HFFc6 (cell line): ENCODE results near the gene CALHM5. TPM values are rescaled to one million over a fixed set of nuclear protein-coding genes. Genes with fewer than 3 reads are reported as not detected.
"Not testable (repeated sequence)": the region's sequence is repeated elsewhere in the genome, so short reads cannot be mapped to it uniquely, and the experiment has no call there.

ENCODE experiments used
- DNase-seq: peaks from one replicate; pipeline ENCODE4 v3.0.0-alpha.2; 2018
- H3K27ac Mint-ChIP-seq: 2 replicates; pipeline ENCODE4 v1.8.0; 2020; ENCODE audit warnings: mild to moderate bottlenecking, mixed read lengths
- H3K27me3 Mint-ChIP-seq: 2 replicates; pipeline ENCODE4 v1.8.0; 2021; ENCODE audit warnings: mild to moderate bottlenecking, moderate library complexity, mixed read lengths; ENCODE audit not compliant: insufficient read depth
- H3K36me3 Mint-ChIP-seq: 2 replicates; pipeline ENCODE4 v1.8.0; 2021; ENCODE audit warnings: low read depth, mixed read lengths
- H3K4me1 Mint-ChIP-seq: 2 replicates; pipeline ENCODE4 v1.8.0; 2020; ENCODE audit warnings: low read depth, mixed read lengths
- H3K4me3 Mint-ChIP-seq: 2 replicates; pipeline ENCODE4 v1.8.0; 2020; ENCODE audit warnings: mild to moderate bottlenecking, moderate library complexity, mixed read lengths
- H3K9me3 Mint-ChIP-seq: 2 replicates; pipeline ENCODE4 v1.8.0; 2020; ENCODE audit warnings: mild to moderate bottlenecking, mixed read lengths
- total RNA-seq, 6 experiments: library from RNA; stranded (reverse); fragmentation: NEBNext Ultra II Directional; extraction: Animal tissue kit (Norgen Biotek cat#: 25700); gene quantifications; 2 replicates in 1 of 6; 3 replicates in 5 of 6; pipeline ENCODE4 v1.2.3, GENCODE V29; 2021
- TF ChIP-seq, protein P1 (sequence below): fragments of 200-600 bp; sonication (generic); IDR thresholded peaks from 2 replicates; pipeline ENCODE4 v1.5.0; 2021; ENCODE audit warnings: antibody characterized with exemption, mild to moderate bottlenecking

CALHM5 gene
- total RNA-seq, 6 experiments from 2014 or later, result 1.9 to 5.6 (median 4.5) TPM

GRCh38 chr6:116492331-116493067, 18.9 kb upstream of the CALHM5 start:
- Mint-ChIP-seq H3K4me3 (no peak overlapping the region), H3K4me1 (no peaks in the 10 kb centered on the region), H3K36me3 (no peaks in the 10 kb centered on the region), H3K9me3 (no peaks in the 10 kb centered on the region; the same call in none of the 2 replicates), H3K27ac (no peak overlapping the region), H3K27me3 (peaks cover 13% of the 10 kb centered on the region)
- TF ChIP-seq, protein P1, sequence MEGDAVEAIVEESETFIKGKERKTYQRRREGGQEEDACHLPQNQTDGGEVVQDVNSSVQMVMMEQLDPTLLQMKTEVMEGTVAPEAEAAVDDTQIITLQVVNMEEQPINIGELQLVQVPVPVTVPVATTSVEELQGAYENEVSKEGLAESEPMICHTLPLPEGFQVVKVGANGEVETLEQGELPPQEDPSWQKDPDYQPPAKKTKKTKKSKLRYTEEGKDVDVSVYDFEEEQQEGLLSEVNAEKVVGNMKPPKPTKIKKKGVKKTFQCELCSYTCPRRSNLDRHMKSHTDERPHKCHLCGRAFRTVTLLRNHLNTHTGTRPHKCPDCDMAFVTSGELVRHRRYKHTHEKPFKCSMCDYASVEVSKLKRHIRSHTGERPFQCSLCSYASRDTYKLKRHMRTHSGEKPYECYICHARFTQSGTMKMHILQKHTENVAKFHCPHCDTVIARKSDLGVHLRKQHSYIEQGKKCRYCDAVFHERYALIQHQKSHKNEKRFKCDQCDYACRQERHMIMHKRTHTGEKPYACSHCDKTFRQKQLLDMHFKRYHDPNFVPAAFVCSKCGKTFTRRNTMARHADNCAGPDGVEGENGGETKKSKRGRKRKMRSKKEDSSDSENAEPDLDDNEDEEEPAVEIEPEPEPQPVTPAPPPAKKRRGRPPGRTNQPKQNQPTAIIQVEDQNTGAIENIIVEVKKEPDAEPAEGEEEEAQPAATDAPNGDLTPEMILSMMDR, result no peak
- no peak for DNase-seq

DNA sequence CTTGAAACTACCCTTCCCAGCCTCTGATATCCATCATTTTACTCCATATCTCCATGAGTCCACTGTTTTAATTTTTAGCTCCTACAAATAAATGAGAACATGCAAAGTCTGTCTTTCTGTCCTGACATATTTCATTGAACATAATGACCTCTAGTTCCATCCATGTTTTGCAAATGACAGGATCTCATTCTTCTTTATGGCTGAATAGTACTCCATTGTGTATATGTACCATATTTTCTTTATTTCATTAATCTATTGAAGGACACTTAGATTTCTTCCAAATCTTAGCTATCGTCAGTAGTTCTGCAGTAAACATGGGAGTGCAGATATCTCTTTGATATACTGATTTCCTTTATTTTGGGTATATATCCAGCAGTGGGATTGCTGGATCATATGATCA, 16.3 kb upstream of the CALHM5 start:
- not testable (repeated sequence) for H3K4me3 Mint-ChIP-seq, H3K27me3 Mint-ChIP-seq, H3K9me3 Mint-ChIP-seq, DNase-seq, H3K27ac Mint-ChIP-seq, H3K36me3 Mint-ChIP-seq, H3K4me1 Mint-ChIP-seq

DNA sequence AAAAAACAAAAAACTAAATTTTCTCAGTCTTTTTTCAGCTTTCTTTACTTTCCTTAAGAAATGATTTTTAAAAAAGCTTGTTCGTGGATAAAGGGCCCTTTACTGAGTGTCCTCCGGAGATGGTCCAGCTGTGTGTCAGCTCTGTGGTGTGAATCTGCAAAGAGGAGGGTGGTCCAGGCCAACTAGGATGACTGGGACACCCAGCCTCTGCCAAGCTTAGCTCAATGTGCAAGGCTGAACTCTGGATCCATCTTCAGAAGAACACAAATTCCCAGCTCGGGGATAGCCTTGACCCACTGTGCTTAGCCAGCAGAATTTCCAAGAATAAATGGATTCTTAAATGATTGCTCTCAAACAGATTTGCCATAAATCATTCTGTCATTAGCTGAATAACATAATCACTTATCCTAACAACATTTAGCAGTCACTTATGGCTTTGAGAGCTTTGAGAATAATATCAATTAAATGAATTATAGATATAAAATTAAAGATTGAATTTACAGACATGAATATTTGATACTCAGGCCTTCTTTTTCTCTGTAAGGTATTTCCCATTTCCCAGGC, 14.2 kb upstream of the CALHM5 start:
- TF ChIP-seq, protein P1, result no peak
- Mint-ChIP-seq H3K36me3 (peaks cover 4% of the 10 kb centered on the region; the same call in 1 of the 2 replicates), H3K4me1 (no peaks in the 10 kb centered on the region), H3K27ac (no peak overlapping the region), H3K4me3 (no peak overlapping the region), H3K27me3 (peaks cover 12% of the 10 kb centered on the region), H3K9me3 (no peaks in the 10 kb centered on the region)
- DNase-seq, result no peak

DNA sequence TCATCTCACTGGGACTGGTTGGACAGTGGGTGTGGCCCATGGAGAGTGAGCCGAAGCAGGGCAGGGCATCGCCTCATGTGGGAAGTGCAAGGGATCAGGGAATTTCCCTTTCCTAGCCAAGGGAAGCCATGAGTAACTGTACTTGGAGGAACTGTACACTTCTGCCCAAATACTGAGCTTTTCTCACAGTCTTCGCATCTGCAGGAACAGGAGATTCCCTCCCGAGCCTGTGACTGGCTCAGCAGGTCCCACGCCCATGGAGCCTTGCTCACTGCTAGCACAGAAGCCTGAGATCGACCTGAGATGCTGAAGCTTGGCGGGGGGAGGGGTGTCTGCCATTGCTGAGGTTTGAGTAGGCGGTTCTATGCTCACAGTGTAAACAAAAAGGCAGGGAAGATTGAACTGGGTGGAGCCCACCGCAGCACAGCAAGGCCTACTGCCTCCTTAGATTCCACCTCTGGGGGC, 10.4 kb upstream of the CALHM5 start:
- no peak for DNase-seq

DNA sequence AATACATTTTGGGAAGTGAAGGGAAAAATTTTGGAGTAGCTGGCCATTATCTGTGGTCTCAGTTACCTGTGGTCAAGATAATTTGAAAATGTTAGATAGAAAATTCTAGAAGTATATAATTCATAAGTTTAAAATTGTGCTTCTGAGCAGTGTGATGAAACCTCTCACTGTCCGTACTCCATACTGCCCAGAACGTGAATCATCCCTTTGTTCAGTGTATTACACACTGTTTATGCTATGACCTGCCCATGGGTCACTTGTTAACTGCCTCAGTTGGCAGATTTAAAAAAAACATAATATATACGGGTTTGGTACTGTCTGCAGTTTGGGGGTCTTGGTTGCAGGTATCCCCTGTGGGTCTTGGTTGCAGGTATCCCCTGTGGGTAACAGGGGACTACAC, 4.1 kb upstream of the CALHM5 start:
- Mint-ChIP-seq H3K27ac (no peak overlapping the region; the same call in 1 of the 2 replicates), H3K36me3 (peaks cover 22% of the 10 kb centered on the region), H3K27me3 (peaks cover 2% of the 10 kb centered on the region; the same call in 1 of the 2 replicates), H3K9me3 (peaks cover 17% of the 10 kb centered on the region), H3K4me3 (no peak overlapping the region), H3K4me1 (peaks cover 29% of the 10 kb centered on the region)
- TF ChIP-seq, protein P1, result no peak
- peak; percentile 43 for DNase-seq

More for the DNA sequence above, 10.4 kb upstream of the CALHM5 start:
- peaks cover 17% of the 10 kb centered on the region for H3K36me3 Mint-ChIP-seq
- peaks cover 13% of the 10 kb centered on the region for H3K27me3 Mint-ChIP-seq
- TF ChIP-seq, protein P1, result no peak
- peaks cover 18% of the 10 kb centered on the region for H3K9me3 Mint-ChIP-seq
- H3K4me1 Mint-ChIP-seq, result no peaks in the 10 kb centered on the region
- H3K27ac Mint-ChIP-seq, result no peak overlapping the region
- no peak overlapping the region for H3K4me3 Mint-ChIP-seq

- no peak for DNase-seq
- H3K4me1 Mint-ChIP-seq, result peaks cover 41% of the 10 kb centered on the region
Measured at GRCh38 chr6:116508527-116508926, 2.9 kb upstream of the CALHM5 start.

More at GRCh38 chr6:116508527-116508926, 2.9 kb upstream of the CALHM5 start:
- H3K9me3 Mint-ChIP-seq, result peaks cover 10% of the 10 kb centered on the region
- TF ChIP-seq, protein P1, result no peak
- no peak overlapping the region for H3K4me3 Mint-ChIP-seq
- no peaks in the 10 kb centered on the region for H3K27me3 Mint-ChIP-seq
- no peak overlapping the region for H3K27ac Mint-ChIP-seq
- H3K36me3 Mint-ChIP-seq, result peaks cover 13% of the 10 kb centered on the region; the same call in 1 of the 2 replicates
